Measurements from ENCODE around the gene RAB21. TPM values are rescaled to one million over a fixed set of nuclear protein-coding genes. Genes with fewer than 3 reads are reported as not detected.

Gene RAB21
- total and polyA plus RNA-seq, 2 of the 13 experiments (the other 11 are each of a cell fraction or from before 2014, with no cell fraction given), result 4.4 to 50.9 TPM

GRCh38 chr12:71721783-71722505, 32.7 kb upstream of the RAB21 start:
- no peak for DNase-seq (ENCODE audit: low spot score)
- H3K27me3 ChIP-seq (ENCODE audit: control insufficient read depth in 1 of 2, insufficient read depth in 2 of 2, low read length in 2 of 2), result no peaks in the 10 kb centered on the region
- H3K27ac ChIP-seq (ENCODE audit: extremely low read length, insufficient read depth, low read length), result no peak overlapping the region
- H3K36me3 ChIP-seq (replicated peaks in 1 of 2; ENCODE audit: control insufficient read depth in 1 of 2, insufficient read depth in 2 of 2, low read length in 2 of 2), result no peaks in the 10 kb centered on the region
- ChIA-PET POLR2A (interaction anchor here (1.0 kb wide), 1 partner anchor 10 kb away, joined by 3 read pairs; no protein-coding TSS in a partner anchor), CTCF (ENCODE audit: low intra/inter-chr PET ratio, low total read pairs) (no interaction called here)
- peaks cover 10% of the 10 kb centered on the region for H3K4me1 ChIP-seq (ENCODE audit: insufficient read depth, low read length)
- no peak for FAIRE-seq
- no peak overlapping the region for H2AFZ ChIP-seq (ENCODE audit: low read length)
- no peaks in the 10 kb centered on the region for H3K9me3 ChIP-seq (ENCODE audit: low read length)
- no peaks in the 10 kb centered on the region for H4K20me1 ChIP-seq (ENCODE audit: insufficient read depth, low read length)
- no peak overlapping the region for H3K9ac ChIP-seq (ENCODE audit: insufficient read depth, low read depth, low read length)
- no peaks in the 10 kb centered on the region for H3K79me2 ChIP-seq (ENCODE audit: insufficient read depth, low read length)
- no peak for ATAC-seq
- WGBS (ENCODE audit: low lambda C conversion rate), result 50% methylated on average over 4 of the region's 4 CpGs
- no peak overlapping the region for H3K4me2 ChIP-seq (ENCODE audit: low read depth, low read length)
- BruUV-seq (replicated peaks), result no TSS peak
- peak; percentile 73 for TF ChIP-seq ZNF7 (CRISPR knock-in tag; IDR thresholded peaks at IDR 0.05)
- no peak for TF ChIP-seq ZNF556 (CRISPR knock-in tag; IDR thresholded peaks at IDR 0.05; ENCODE audit: borderline replicate concordance)
- no peak overlapping the region for H3K4me3 ChIP-seq (replicated peaks in 1 of 3; ENCODE audit: insufficient read depth in 1 of 3, low read depth in 2 of 3, low read length in 3 of 3)
- intact Hi-C loops (cut with micrococcal nuclease; ENCODE audit: unreplicated experiment), result no loop called here
- in situ Hi-C loops (cut with HindIII; ENCODE audit: extremely low pct_ligation_motif_present, low pct_unique_long_range_greater_than_20kb), result no loop called here

GRCh38 chr12:71725011-71725410, 29.7 kb upstream of the RAB21 start:
- no peak overlapping the region for H2AFZ ChIP-seq (ENCODE audit: low read length)
- POLR2A ChIA-PET, result interaction anchor here (1.2 kb wide), 1 partner anchor 7 kb away, joined by 3 read pairs; no protein-coding TSS in a partner anchor
- H3K4me3 ChIP-seq (replicated peaks in 1 of 3; ENCODE audit: insufficient read depth in 1 of 3, low read depth in 2 of 3, low read length in 3 of 3), result no peak overlapping the region
- H4K20me1 ChIP-seq (ENCODE audit: insufficient read depth, low read length), result no peaks in the 10 kb centered on the region
- ATAC-seq (no peak), FAIRE-seq (no peak), DNase-seq (ENCODE audit: low spot score) (no peak)
- in situ Hi-C loops (cut with HindIII; ENCODE audit: extremely low pct_ligation_motif_present, low pct_unique_long_range_greater_than_20kb), result loop anchor here (25.0 kb wide), 1 partner anchor 588 kb away; no protein-coding TSS in a partner anchor
- H3K4me1 ChIP-seq (ENCODE audit: insufficient read depth, low read length), result peaks cover 12% of the 10 kb centered on the region
- TF ChIP-seq JUNB (CRISPR knock-in tag; IDR thresholded peaks at IDR 0.05; ENCODE audit: borderline replicate concordance), result no peak
- no peak for TF ChIP-seq MYPOP (CRISPR knock-in tag; IDR thresholded peaks at IDR 0.05)
- no peaks in the 10 kb centered on the region for H3K36me3 ChIP-seq (replicated peaks in 1 of 2; ENCODE audit: control insufficient read depth in 1 of 2, insufficient read depth in 2 of 2, low read length in 2 of 2)
- no peaks in the 10 kb centered on the region for H3K27me3 ChIP-seq (ENCODE audit: control insufficient read depth in 1 of 2, insufficient read depth in 2 of 2, low read length in 2 of 2)
- H3K9me3 ChIP-seq (ENCODE audit: low read length), result no peaks in the 10 kb centered on the region
- no TSS peak for BruUV-seq (replicated peaks)
- H3K79me2 ChIP-seq (ENCODE audit: insufficient read depth, low read length), result no peaks in the 10 kb centered on the region
- no peak overlapping the region for H3K27ac ChIP-seq (ENCODE audit: extremely low read length, insufficient read depth, low read length)
- 47% methylated on average over 3 of the region's 3 CpGs for WGBS (ENCODE audit: low lambda C conversion rate)
- intact Hi-C loops (cut with micrococcal nuclease; ENCODE audit: unreplicated experiment), result no loop called here
- CTCF ChIA-PET (ENCODE audit: low intra/inter-chr PET ratio, low total read pairs), result no interaction called here
- H3K4me2 ChIP-seq (ENCODE audit: low read depth, low read length), result no peak overlapping the region
- H3K9ac ChIP-seq (ENCODE audit: insufficient read depth, low read depth, low read length), result no peak overlapping the region

Data from HepG2 (cell line).